ENCODE results near the gene SLC24A3. TPM values are rescaled to one million over a fixed set of nuclear protein-coding genes. Genes with fewer than 3 reads are reported as not detected.

The SLC24A3 gene
- total RNA-seq, 2 experiments from 2014 or later, result not detected

- Histone ChIP-seq H3K4me1 (ENCODE audit: insufficient read depth, low read length, poor library complexity, severe bottlenecking) (peaks cover 20% of the 10 kb centered on the region), H3K4me2 (ENCODE audit: low read length) (peak overlapping the region; percentile 45), H3K79me2 (ENCODE audit: insufficient read depth, low read depth, low read length) (no peaks in the 10 kb centered on the region), H3K9me3 (ENCODE audit: low read length) (no peaks in the 10 kb centered on the region), H4K20me1 (ENCODE audit: insufficient read depth, low read length) (no peaks in the 10 kb centered on the region), H3K9me2 (ENCODE audit: insufficient read depth, low read length) (no peaks in the 10 kb centered on the region), H3K27ac (ENCODE audit: low read depth, low read length, poor library complexity, severe bottlenecking) (peak overlapping the region; percentile 59), H3K4me3 (ENCODE audit: low read depth, low read length, poor library complexity, severe bottlenecking) (peak overlapping the region; percentile 7), H2AFZ (ENCODE audit: low read length) (0 out of 2 replicates have a peak overlapping the region, but pooled peaks have one; percentile 56), H3K36me3 (ENCODE audit: insufficient read depth, low read length) (no peaks in the 10 kb centered on the region)
- ChIA-PET POLR2A (no interaction called here), CTCF (ENCODE audit: unreplicated experiment) (no interaction called here)
- peak; percentile 74 for DNase-seq (ENCODE audit: low spot score)
- BruUV-seq (replicated peaks), result no TSS peak
- TF ChIP-seq CTCF (conservative IDR thresholded peaks at IDR 0.05; ENCODE audit: low read length), result no peak
- TF ChIP-seq EZH2phosphoT487 (IDR thresholded peaks at IDR 0.05; ENCODE audit: borderline replicate concordance, low read depth, low read length), result no peak
- intact Hi-C loops (cut with micrococcal nuclease; ENCODE audit: unreplicated experiment), result no loop called here
Observed at GRCh38 chr20:19701429-19701828, 489.0 kb downstream of the SLC24A3 start.

- Histone ChIP-seq H3K9me3 (ENCODE audit: low read length) (no peaks in the 10 kb centered on the region), H3K4me3 (ENCODE audit: low read depth, low read length, poor library complexity, severe bottlenecking) (no peak overlapping the region), H2AFZ (ENCODE audit: low read length) (no peak overlapping the region), H3K4me1 (ENCODE audit: insufficient read depth, low read length, poor library complexity, severe bottlenecking) (peaks cover 19% of the 10 kb centered on the region), H3K4me2 (ENCODE audit: low read length) (peak overlapping the region; percentile 12; the same call in 1 of the 2 replicates), H3K36me3 (ENCODE audit: insufficient read depth, low read length) (no peaks in the 10 kb centered on the region), H3K79me2 (ENCODE audit: insufficient read depth, low read depth, low read length) (no peaks in the 10 kb centered on the region), H3K27ac (ENCODE audit: low read depth, low read length, poor library complexity, severe bottlenecking) (no peak overlapping the region), H3K9me2 (ENCODE audit: insufficient read depth, low read length) (no peaks in the 10 kb centered on the region), H4K20me1 (ENCODE audit: insufficient read depth, low read length) (no peaks in the 10 kb centered on the region)
- intact Hi-C loops (cut with micrococcal nuclease; ENCODE audit: unreplicated experiment), result no loop called here
- POLR2A ChIA-PET, result interaction anchor here (0.8 to 2.0 kb wide), 5 partner anchors 12 to 108 kb away, joined by 3 to 7 read pairs (median 3); no protein-coding TSS in a partner anchor
- BruUV-seq (replicated peaks), result no TSS peak
- peak; percentile 46 for DNase-seq (ENCODE audit: low spot score)
- no peak for TF ChIP-seq CTCF (conservative IDR thresholded peaks at IDR 0.05; ENCODE audit: low read length)
- no peak for TF ChIP-seq EZH2phosphoT487 (IDR thresholded peaks at IDR 0.05; ENCODE audit: borderline replicate concordance, low read depth, low read length)
- CTCF ChIA-PET (ENCODE audit: unreplicated experiment), result no interaction called here
Observed at GRCh38 chr20:19706463-19706862, 494.0 kb downstream of the SLC24A3 start.

GRCh38 chr20:19709635-19710335, 497.3 kb downstream of the SLC24A3 start:
- H3K27ac ChIP-seq (ENCODE audit: low read depth, low read length, poor library complexity, severe bottlenecking), result no peak overlapping the region
- POLR2A ChIA-PET, result no interaction called here
- CTCF ChIA-PET (ENCODE audit: unreplicated experiment), result no interaction called here
- H2AFZ ChIP-seq (ENCODE audit: low read length), result no peak overlapping the region
- H3K9me3 ChIP-seq (ENCODE audit: low read length), result no peaks in the 10 kb centered on the region
- DNase-seq (ENCODE audit: low spot score), result no peak
- no peak overlapping the region for H3K4me3 ChIP-seq (ENCODE audit: low read depth, low read length, poor library complexity, severe bottlenecking)
- H3K4me2 ChIP-seq (ENCODE audit: low read length), result no peak overlapping the region
- no peaks in the 10 kb centered on the region for H4K20me1 ChIP-seq (ENCODE audit: insufficient read depth, low read length)
- H3K36me3 ChIP-seq (ENCODE audit: insufficient read depth, low read length), result no peaks in the 10 kb centered on the region
- H3K79me2 ChIP-seq (ENCODE audit: insufficient read depth, low read depth, low read length), result no peaks in the 10 kb centered on the region
- peaks cover 13% of the 10 kb centered on the region for H3K4me1 ChIP-seq (ENCODE audit: insufficient read depth, low read length, poor library complexity, severe bottlenecking)
- no peaks in the 10 kb centered on the region for H3K9me2 ChIP-seq (ENCODE audit: insufficient read depth, low read length)
- no TSS peak for BruUV-seq (replicated peaks)
- TF ChIP-seq EZH2phosphoT487 (IDR thresholded peaks at IDR 0.05; ENCODE audit: borderline replicate concordance, low read depth, low read length) (no peak), CTCF (conservative IDR thresholded peaks at IDR 0.05; ENCODE audit: low read length) (no peak)
- intact Hi-C loops (cut with micrococcal nuclease; ENCODE audit: unreplicated experiment), result no loop called here

Data from OCI-LY7 (cell line).